ENCODE results near the gene PROK1.
"Not testable (repeated sequence)": the region's sequence is repeated elsewhere in the genome, so short reads cannot be mapped to it uniquely, and the experiment has no call there.

The PROK1 gene, protein sequence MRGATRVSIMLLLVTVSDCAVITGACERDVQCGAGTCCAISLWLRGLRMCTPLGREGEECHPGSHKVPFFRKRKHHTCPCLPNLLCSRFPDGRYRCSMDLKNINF

GRCh38 chr1:110450929-110451328 lies at the start of gene PROK1:
TSS of gene PROK1 (plus strand) at chr1:110451149. CDS start at chr1:110451217, 68 bp downstream.
- TF ChIP-seq CTCF (IDR thresholded peaks at IDR 0.05; ENCODE audit: low read length, missing control alignments), result no peak
- no peak for DNase-seq (ENCODE audit: low read depth)

GRCh38 chr1:110403805-110404204 lies 47.1 kb upstream of the PROK1 start:
- TF ChIP-seq CTCF (IDR thresholded peaks at IDR 0.05; ENCODE audit: low read length, missing control alignments), result no peak
- DNase-seq (ENCODE audit: low read depth), result no peak
- H3K4me3 ChIP-seq (replicated peaks; ENCODE audit: low read depth, low read length), result no peak overlapping the region

More at GRCh38 chr1:110450929-110451328, at the start of gene PROK1:
- no peak within 1 kb of the TSS for H3K4me3 ChIP-seq (replicated peaks; ENCODE audit: low read depth, low read length)

DNA sequence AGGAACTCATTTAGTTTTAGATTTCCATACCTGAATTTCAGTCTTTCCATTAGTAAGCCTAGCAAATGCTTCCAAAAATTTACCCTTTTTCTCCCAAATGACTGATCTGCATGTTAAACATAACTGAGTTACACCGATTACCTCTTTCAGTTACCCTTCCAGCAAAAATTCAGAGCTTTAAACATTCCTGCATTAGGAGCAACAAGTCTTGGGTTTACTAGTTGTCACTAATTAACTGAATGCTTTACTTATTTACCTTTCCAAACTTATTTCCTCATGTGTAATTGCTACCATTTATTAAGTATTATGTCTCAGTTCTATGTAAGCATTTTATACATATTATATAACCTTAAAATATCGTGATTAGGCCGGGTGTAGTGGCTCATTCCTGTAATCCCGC lies 46.5 kb upstream of the PROK1 start:
- H3K4me3 ChIP-seq (replicated peaks; ENCODE audit: low read depth, low read length), result no peak overlapping the region
- TF ChIP-seq CTCF (IDR thresholded peaks at IDR 0.05; ENCODE audit: low read length, missing control alignments), result no peak
- DNase-seq (ENCODE audit: low read depth), result no peak

DNA sequence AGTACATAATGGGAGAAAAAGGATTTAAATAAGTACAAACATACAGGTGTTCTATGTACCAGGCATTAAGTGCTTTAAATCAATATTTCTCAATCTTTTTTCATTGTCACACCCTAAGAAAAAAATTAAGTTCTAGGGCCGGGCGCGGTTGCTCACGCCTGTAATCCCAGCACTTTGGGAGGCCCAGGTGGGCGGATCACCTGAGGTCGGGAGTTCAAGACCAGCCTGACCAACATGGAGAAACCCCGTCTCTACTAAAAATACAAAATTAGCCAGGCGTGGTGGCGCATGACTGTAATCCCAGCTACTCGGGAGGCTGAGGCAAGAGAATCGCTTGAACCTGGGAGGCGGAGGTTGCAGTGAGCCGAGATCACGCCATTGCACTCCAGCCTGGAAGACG lies 44.5 kb upstream of the PROK1 start:
- DNase-seq (ENCODE audit: low read depth), result not testable (repeated sequence)
- H3K4me3 ChIP-seq (replicated peaks; ENCODE audit: low read depth, low read length), result peak overlapping the region; percentile 94

DNA sequence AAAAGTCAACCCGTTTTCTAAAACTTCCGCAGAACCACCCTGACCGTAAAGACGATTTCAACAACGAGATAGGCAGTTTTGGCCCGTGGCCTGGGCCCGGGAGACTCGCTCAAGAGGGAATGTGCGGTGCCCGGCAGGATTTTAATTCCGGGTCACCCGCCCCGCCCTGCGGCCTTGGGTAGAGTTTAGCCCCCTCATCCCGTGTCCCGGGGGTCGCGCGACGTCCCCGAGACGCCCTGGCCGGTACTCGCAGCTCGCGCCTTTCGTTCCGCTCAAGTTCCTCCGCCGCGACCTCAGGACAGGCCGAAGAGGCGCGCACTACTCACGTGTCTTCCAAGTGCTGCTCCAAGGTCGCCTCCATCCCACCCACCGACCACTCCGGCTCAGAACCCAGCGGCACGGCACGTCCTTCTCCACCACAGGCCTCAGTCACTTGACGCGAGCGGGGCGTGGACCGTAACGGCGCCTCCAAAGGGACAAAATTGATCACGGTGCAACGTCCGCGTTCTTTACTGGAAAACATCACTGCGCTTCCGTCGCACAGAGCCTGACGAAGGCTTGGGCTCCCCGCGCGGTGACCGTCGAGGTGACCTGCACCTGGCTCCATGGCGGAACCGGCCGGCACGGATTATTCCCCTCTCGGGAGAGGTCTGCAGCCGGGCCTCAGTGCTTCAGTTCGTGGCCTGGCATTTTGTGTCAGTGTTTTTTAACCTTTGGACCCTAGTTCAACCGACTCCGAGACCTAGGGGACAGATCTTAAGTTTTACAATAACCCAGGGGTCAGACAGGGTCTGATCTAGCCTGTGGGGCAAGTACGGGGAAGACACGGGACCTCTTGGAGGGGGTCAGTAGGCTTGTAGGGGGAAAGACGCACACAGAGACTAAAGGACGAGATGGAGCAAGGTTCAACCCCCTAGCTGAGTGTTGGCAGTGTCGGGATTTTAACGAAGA lies 43.4 kb upstream of the PROK1 start, which contains the start of gene LAMTOR5:
Gene LAMTOR5, minus strand, starts transcription at position 435 of the 951 bp plus-strand sequence. Its CDS starts 74 bp downstream, at position 361.
- DNase-seq (ENCODE audit: low read depth), result peak; percentile 93
- peak within 1 kb of the TSS; percentile 94 for H3K4me3 ChIP-seq (replicated peaks; ENCODE audit: low read depth, low read length)
- TF ChIP-seq CTCF (IDR thresholded peaks at IDR 0.05; ENCODE audit: low read length, missing control alignments), result no peak

- H3K4me3 ChIP-seq (replicated peaks; ENCODE audit: low read depth, low read length), result no peak overlapping the region
- no peak for TF ChIP-seq CTCF (IDR thresholded peaks at IDR 0.05; ENCODE audit: low read length, missing control alignments)
- DNase-seq (ENCODE audit: low read depth), result no peak
Measured at GRCh38 chr1:110408488-110408887, 42.5 kb upstream of the PROK1 start.

DNA sequence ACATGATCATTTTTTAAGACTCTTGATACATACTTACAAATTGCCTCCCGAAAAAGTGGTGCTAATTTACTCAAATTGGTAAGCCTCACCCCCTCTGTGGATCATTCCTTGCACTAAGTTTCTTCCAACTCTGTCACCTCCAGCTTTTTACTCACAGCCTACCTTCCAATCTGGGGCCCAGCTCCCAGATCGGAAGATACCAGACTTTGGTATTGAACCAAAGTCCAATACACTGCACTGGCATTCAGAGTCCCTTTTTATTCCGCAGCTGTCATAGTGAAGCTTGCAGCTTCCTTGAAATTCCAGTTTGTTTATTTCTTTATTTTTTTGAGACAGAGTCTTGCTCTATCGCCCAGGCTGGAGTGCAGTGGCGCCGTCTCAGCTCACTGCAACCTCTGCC lies 41.6 kb upstream of the PROK1 start:
- TF ChIP-seq CTCF (IDR thresholded peaks at IDR 0.05; ENCODE audit: low read length, missing control alignments), result no peak
- no peak for DNase-seq (ENCODE audit: low read depth)
- H3K4me3 ChIP-seq (replicated peaks; ENCODE audit: low read depth, low read length), result no peak overlapping the region

All from fibroblast of pulmonary artery (primary cell).